GM03348 (cell line): ENCODE results near the gene OSBPL3.
A peak's percentile ranks its signal among the peaks of the same experiment; 100 is the strongest.

ENCODE experiments used
- DNase-seq: peaks from one replicate; pipeline ENCODE4 v3.0.0; 2012; ENCODE audit warnings: low spot score

OSBPL3 gene

DNA sequence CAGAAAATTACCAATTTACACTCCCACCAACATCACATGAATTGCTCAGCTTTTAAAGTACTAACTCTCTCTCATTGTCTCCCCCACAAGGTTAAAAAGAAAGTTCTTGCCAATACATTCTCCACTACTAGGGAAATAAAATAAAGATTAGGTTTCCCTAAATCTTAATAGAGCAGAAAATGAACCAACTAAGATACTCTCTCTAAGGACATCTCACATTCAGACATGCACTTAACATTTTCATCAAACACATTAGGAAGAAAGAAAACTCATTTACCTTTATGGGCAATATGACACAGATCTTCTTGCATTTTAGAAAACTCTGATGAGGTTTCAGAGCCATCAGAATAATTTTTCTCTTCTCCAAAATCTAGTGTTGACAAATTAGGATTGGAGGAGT is 118.6 kb downstream of the OSBPL3 start:
- DNase-seq: no peak

DNA sequence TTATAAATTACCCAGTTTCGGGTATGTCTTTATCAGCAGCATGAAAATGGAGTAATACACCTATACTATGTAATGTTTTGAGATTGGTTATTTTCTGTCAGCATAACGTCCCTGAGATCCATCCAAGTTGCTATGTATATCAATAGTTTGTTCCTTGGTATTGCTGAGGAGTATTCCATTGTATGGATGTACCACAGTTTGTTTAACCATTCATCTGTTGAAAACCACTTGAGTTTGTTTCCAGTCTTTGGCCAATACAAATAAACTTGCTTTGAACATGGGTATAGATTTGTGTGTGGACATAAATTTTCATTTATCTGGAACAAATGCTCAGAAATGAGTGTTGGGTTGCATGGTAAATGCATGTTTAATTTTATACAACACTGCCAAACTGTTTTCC is 119.4 kb downstream of the OSBPL3 start:
- DNase-seq: no peak

DNA sequence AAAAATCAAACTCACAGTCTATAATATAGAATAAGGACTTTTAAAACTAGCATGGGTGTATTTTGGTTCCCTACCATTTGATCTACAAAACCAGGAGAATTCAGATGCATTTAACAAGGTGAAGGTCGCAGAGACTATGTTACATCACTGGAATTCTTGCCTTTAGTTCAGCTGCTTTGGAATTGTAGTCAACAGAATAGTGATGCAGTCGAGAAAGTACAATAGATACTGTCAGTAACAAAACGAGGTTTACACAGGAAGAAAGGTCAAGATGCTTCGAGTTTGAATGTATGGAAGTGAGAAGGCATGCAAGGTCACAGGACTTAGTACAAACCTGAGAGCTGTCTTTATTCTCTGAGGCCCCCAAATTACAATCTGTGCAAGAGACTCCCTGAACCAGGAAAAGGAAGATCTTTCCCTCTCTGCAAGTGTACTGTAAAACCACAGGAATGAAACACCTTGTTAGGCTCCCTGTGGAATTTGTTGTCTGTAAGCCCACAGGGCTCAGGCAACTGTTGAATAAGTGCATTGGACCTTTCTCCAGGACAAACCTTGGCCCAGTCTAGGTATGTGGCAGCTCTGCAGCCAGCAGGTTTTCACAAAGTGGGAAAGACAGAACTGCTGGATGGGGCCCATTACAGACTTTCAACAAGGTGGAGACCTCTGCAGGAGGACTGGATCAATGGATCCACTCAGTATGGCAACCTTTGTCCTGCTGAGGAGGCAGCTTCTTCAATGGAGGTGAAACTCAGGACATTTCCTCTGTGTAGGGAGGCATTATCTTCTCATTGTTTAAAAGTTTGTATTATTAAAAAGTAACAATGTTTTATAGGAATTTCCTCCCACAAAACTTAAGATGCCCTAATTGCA is 121.6 kb downstream of the OSBPL3 start:
- DNase-seq: no peak

DNA sequence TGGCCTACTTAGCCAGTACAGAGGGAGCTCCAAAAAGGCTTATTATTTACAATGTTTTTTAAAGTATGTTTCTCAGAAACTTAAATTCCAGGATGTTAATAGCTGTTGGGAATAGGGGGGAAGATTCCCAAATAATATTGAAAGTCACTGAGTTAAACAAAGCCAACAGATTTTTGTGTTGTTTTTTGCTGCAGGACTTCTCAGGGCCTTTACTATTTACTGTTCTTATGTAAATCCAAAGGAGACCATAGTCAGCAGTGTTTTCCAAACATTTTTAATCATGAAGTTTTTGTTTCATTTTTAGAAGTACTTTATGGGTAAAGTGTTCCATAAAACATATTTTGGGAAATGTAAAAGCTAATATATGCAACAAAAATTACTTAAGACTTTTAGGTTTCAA is 122.4 kb downstream of the OSBPL3 start:
- DNase-seq: no peak

DNA sequence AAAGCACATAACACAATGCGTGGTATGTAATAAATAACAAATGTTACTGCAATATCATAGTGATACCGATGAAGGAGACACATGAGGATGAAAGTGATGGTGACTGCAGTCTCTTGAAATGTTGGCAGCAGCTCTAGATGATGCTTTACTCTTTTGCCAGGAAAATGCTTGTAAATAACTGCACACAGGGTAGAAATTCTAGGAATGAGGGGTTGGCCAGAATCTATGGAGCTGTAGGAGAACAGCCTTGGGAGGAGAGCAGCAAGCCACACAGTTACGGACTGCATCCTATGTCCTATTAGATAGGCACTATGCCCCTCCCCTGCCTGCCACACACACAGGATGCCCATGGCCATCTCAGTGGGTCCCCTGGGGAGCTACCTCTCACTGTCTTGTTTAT is 125.1 kb downstream of the OSBPL3 start:
- DNase-seq: peak; percentile 57

DNA sequence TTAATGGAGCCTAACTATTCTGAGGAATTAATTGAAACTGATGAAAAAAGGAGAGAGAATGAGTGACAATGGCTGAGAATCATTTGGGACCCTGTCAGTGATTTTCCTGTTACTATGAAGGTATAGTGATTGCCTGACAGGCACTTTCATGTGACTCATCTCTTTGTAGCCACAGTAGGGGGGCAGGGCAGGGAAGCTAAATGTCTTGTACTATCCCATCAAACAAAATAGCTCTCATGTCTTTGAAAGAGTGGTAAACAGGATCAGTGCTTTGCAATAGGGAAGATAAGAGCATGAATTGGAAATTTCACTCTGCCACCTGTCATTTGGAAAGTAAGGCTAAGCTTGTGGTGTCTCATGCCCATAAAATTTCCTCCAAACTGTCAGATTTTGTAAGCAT is 128.2 kb downstream of the OSBPL3 start:
- DNase-seq: no peak

DNA sequence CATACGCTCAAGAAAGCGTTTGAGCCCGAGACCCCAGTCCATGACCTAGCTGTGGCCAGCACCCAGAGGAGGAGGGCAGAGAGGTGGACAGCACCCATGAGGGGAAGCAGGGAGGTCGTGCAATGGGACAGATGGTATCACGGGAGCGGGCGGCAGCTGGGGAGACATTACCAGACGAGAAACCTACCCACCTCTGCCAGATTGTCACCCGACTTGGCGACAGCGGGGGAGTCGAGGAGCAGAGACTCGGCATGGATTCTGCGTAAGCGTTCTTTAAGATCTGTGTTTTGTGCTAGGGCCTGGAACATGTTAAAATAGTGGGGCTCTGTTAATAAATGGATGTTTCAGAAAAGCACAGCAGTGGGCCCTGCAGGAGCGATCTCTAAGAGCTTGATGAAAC is 131.1 kb downstream of the OSBPL3 start:
- no peak for DNase-seq

DNA sequence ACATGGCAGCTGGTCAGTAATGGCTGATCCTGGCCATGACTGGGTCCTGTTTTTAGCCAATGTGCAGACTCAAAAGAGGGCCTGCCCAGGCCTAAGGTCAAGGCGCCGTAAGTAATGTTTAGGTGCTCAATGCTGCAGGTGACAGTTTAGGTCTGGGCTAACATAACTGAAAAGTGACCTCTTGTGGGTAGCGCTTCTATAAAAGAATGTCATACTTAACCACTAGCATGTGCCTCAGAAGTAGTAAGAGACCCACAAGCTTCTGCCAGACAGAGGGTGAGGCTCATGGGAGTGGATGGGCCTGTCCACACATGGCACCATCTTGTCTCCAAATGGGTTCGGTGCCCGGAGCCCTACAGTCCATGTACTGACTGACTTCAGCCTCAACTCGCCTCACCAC is 132.2 kb downstream of the OSBPL3 start:
- DNase-seq: no peak

DNA sequence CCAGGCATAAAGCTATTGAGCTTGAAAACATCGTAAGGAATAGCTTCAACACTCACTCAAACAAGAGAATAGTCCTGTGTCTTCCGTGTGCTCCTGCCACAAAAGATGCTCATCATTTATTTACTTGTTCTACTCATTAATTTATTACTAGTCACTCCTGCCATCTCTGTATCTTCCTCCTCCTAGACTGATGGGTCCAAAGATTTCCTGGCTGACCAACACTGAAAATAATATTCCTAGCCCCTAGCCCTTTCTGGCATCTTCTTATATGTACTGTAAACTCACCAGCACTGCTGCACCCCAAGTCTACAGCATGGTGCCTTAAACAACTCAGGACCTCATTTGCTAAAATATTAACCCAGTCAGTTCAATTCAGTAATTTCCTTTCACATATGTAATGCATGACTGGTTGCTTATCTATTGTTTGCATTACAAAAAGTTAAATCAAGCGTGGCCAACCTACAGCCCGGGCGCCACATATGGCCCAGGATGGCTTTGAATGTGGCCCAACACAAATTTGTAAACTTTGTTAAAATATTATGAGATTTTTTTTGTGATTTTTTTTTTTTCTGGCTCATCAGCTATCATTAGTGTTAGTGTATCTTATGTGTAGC is 136.1 kb downstream of the OSBPL3 start:
- no peak for DNase-seq

DNA sequence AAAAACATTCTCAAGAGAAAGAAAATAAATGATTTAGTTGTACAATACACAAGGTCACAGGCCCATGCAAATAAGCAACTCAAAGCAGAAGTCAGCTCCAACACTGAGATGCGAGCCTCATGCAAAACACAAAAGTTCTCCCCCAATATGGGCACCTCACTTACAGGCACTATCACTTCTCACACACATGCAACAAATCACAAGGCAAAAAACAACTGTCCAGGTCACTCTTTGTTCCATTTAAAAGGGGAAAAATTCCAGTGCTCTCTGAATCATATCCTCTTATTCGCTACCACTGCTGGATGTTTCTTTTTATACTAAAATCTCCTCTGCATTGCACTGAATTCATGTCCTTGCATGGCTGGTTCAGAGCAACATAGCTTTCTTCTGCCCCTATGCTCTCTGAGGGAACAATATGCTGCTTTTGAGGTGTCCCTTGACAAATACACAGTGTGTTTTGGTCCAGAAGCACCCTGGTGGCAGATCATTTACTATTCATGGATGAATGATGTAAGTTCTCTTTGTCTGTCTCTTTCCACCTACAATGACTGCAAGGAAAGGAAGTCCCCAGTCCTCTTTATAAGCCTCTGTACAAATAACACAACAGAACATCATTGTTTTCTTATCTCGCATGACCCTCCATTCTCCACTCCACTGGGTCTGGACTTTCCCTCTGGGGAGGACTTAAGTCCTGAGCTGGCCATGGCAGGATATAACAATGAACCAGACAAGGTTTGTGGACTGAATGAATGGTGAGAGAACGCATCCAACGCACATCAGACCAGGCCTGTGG is 137.3 kb downstream of the OSBPL3 start:
- DNase-seq: no peak

DNA sequence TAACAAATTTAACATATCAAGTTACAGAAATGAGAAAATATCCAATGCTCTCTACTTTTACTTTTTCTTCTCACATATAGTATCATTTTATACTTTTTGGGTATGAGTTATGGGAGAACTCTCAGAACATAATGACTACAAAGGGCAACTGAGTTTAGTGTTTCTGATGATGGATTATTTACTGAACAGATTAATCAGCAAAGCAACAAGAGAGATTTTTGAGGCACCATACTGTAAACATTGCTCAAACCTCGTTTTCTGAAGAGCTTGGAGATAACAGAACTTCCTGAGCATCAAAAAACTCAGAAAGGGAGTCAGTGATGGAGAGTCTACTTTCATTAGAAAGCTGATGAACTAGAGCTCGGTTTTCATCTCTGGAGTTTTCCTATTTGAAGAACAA is 137.9 kb downstream of the OSBPL3 start:
- no peak for DNase-seq

DNA sequence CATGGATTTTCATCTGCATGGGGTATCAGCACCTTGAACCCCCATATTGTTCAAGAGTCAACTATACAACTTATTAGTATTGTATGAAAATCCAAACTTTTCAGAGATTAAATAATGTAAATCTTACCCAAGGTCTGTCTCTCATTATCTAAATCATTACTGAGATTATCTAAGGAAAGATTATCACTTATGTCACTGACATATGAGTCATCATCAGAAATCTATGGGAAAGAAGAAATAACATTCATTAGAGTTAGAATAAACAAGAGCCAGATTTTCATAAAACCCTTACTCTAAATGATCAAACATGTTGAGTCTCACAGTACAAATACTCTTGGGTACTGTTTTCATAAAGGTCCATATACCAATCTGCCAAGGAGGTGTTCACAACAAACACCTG is 139.4 kb downstream of the OSBPL3 start:
- no peak for DNase-seq

DNA sequence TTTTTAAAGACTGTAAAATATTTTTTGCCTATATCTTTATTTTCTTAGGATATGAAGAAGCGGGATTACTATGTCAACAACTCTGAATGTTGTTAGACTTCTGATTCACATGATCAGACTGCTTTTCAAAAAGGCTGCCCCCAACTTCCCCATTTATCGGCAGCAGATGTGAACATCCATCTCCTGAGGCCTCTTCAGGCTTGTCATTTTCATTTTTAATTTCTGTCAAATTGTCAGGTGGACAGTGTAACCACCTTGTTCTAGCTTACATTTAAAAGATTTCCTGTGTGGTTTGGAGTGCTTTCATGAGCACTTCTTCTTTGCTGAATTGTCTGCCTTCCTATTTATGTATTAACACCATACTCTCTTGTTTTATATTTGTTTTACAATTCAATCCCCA is 143.9 kb downstream of the OSBPL3 start:
- DNase-seq: no peak

DNA sequence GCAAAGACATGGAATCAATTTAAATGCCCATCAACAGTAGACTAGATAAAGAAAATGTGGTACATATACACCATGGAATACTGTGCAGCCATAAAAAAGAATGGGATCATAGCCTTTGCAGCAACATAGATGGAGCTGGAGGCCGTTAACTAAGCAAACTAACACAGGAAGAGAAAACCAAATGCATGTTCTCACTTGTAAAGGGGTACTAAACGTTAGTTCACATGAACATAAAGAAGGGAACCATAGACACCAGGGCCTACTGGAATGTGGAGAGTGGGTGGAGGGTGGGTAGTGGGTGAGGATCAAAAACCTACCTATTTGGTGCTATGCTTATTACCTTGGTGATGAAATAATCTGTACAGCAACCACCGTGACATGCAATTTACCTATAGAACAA is 144.3 kb downstream of the OSBPL3 start:
- no peak for DNase-seq

DNA sequence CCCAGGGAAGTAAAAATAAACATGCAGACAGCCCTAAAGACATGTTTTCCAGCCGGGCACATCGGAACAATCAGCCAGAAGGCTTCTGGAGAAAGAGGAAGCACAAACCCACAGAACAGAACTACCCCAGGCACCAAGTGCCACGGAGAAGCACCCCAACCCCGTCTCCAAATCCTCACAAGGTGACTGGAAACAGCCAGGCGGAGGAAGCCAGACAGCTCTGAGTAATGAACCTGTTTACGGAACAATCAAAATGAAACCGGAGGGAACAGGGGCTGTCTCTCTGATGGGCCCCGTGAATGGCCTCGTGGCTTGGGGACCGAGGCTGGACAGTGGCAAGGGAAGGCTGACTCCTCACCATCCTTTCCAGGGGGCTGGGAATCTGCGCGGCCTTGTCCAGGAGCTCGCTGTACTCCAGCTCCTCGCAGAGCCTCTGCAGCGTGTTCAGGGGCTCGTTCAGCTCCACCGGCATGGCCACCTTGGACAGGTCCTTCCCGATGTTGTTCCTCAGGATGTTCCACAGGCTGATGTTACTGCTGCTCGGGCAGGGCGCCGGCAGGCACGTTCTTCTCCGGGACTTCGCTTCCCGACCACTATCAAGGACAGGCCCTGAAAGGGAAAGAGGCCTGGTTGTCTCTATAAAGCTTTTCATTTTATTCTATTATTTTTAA is 145.7 kb downstream of the OSBPL3 start:
- DNase-seq: no peak

DNA sequence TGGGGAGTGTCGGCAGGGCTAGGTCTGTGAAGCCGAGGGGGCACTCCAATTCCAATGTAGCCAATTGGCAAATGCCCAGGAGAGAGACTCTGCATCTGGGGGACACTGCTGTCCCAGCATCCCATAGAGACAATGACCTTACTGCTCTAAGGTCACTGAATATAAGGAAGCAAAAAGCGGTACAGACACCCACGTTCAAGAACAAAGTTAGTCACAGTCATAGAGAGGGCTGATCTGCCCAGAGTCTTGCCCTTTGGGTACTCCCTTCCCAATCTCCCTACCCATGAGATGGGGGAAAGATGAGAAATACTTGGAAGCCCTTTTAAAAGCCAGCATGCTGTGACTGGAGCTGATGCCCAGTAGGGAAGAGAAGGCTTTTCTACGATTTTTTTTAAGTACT is 146.4 kb downstream of the OSBPL3 start:
- no peak for DNase-seq

DNA sequence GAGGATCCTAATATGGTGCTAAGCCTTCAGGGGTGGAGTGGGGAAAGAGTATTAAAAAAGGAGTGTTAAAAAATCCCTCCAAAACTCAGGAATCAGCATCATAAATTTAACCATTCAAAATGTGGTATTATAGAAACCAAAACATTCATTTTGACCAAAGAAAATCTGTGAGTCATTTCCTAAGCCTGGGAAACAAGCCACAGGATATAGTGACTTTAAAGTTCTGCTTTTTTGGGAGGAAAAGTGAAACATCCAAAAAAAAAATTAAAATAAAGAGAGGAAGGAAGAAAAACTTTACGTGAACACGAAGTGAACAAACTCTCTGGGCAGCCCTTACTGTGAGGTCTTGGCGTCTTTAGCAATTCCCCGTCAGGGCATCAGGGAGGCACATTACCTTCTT is 148.7 kb downstream of the OSBPL3 start:
- peak; percentile 61 for DNase-seq

DNA sequence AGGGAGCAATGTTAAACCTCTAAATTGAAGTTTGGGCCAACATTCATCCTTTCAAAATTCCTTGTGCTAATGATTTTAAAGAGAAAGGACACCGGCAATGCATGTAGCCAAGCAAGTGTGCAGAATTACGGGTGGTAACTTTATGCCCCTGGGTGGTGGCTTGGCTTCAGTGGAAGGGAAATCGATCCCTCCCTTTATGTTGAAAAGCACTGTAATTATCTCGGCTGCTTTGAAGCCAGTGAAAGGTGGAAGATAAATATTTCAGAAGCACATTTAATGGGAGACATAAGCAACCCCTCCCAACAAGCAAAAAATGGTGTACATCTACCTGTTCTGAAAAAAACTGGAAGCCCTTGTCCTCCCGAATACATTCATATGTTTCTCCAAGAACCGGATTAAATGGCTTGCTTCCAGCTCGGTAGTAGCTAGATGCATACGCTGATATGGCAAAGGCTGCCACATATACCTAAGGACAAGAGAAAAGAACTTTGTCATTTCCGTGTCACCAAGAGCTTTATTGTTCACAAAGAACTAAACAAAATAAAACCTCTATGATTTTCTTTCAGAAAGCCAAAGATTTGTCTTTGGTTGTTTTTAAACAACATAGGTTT is 149.4 kb downstream of the OSBPL3 start:
- DNase-seq: no peak

DNA sequence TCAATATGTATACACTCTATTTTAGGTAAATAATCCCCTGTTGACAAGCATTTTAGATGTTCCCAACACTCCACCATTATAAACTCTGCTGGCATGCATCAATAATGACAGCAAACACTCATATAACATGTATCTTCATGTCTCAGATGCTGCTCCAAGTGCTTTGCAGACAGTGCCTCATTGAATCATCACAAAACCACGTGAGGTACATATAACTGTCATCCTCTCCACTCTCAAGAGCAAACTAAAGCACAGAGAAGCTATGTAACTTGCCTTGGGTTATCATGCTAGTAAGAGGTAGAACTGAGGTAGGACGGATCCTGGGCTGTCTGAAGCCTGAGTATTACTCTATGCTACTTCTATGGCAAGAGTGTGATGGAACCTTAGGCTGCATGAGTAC is 150.2 kb downstream of the OSBPL3 start:
- DNase-seq: no peak

DNA sequence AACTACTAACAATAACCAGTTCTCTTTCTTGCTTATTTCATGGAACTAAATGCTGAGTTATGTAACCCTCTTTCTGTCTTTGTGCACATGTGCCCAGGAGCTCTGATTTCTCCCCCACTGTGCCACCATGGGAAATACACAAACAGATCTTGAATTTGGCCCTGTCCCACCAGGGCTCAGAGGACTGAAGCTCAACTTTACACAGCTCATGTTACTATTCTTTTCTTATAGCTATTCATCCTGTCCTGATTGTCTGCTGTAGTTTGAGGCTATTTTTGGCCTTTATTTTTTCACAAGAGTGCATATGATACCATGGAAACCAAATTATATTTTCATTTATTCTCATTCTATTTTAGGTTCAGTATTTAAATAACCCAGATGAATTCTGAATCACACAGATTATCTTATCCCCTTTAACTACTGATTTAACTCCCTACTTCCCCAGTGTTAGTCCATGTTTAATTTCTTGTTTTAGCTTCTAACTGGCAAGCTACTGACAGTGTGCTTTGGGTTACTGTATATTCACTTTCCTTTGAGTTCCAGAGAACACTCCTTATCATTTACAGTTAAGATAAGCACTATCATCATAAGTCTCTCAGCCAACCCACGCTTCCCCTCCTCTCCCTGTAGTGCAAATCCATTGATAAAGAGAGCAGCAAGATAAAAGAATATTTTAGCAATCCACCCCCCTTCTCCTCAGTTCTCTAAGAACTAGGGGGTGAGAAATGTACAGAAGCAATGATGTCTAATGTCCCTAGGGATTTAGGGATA is 150.9 kb downstream of the OSBPL3 start:
- no peak for DNase-seq

DNA sequence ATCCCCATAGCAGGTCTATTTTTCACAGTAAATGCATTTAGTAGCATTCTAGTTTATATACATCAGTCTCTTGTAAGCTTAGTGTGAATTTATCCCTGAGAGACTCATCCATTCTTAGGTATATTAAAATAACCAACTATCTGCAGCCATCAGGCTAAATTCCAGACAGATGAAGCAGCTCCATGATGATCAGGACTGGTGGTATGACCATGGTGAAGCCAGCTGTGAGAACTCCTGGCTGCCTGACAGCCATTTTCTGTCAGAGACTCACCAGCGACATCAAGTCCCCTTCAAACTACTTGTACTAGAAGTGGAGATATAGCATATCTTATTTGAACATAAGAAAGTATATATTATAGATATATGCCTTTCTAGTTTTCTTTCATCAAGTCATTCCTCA is 152.4 kb downstream of the OSBPL3 start:
- DNase-seq: peak; percentile 54
